ENCODE measurements around the gene CHKB.

DNA sequence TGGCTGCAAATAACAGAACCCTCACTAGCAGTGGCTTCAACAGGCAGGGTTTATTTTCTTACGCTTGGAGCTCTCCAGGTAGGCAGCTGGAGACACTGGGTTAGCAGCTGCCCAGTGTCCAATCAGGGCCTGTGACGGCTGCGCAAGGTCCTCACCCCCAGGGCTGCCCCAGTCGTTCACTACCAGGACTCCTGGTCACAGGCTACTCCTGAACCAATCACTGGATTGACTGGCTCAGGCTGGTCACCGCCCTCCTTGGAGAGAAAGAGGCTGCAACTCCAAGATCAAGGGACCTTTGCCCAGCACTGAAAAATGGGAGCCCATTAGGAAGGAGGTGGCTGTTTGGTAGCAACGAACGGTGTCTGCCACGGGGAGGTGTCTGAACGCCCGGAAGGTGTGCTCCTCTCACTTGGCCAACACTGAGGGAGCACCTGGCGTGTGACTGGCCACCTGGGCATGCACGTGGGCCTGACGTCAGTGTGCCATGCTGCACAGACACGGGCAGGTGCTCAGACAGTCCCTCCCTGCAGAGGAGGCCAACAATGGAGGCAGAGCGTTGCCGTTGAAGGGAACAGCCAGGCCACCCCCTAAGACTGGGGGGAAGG is 40.2 kb upstream of the CHKB start:
- TF ChIP-seq, protein P1, sequence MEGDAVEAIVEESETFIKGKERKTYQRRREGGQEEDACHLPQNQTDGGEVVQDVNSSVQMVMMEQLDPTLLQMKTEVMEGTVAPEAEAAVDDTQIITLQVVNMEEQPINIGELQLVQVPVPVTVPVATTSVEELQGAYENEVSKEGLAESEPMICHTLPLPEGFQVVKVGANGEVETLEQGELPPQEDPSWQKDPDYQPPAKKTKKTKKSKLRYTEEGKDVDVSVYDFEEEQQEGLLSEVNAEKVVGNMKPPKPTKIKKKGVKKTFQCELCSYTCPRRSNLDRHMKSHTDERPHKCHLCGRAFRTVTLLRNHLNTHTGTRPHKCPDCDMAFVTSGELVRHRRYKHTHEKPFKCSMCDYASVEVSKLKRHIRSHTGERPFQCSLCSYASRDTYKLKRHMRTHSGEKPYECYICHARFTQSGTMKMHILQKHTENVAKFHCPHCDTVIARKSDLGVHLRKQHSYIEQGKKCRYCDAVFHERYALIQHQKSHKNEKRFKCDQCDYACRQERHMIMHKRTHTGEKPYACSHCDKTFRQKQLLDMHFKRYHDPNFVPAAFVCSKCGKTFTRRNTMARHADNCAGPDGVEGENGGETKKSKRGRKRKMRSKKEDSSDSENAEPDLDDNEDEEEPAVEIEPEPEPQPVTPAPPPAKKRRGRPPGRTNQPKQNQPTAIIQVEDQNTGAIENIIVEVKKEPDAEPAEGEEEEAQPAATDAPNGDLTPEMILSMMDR (IDR thresholded peaks at IDR 0.05) = no peak
- no peak for TF ChIP-seq POLR2A (IDR thresholded peaks at IDR 0.05)

All from adrenal gland (tissue), 5 donors.